Left ventricle myocardium superior (tissue), 1 donor: ENCODE results near the gene MDGA2. TPM values are rescaled to one million over a fixed set of nuclear protein-coding genes. Genes with fewer than 3 reads are reported as not detected.

Experiments used
- ATAC-seq: fragments of 200-7000 bp; cut with Tn5 transposase; one replicate; pipeline ENCODE4 v1.9.1; 2020; ENCODE audit warnings: mild to moderate bottlenecking, moderate library complexity
- DNase-seq: peaks from one replicate; pipeline ENCODE4 v3.0.0-alpha.2; 2020
- intact Hi-C: fragments of 100-400 bp; cut with micrococcal nuclease; formaldehyde crosslinking; loops from one replicate; pipeline ENCODE4 v1.11.0; 2022
- total RNA-seq: library from RNA; stranded (reverse); fragmentation: NEBNext Ultra II Directional; extraction: Animal tissue kit (Norgen Biotek cat#: 25700); gene quantifications from one replicate; pipeline ENCODE4 v1.2.1, GENCODE V29; 2021
- donor health status: DM: no; HTN: yes; CAD: no; lungs with severe emphysema.

MDGA2 gene
- total RNA-seq, 1 donor from 2014 or later = not detected

- intact Hi-C loops = no loop called here
- ATAC-seq (no peak), DNase-seq (no peak)
Measured at GRCh38 chr14:46887144-46887543, 788.3 kb downstream of the MDGA2 start.

GRCh38 chr14:46885566-46885965 is 789.8 kb downstream of the MDGA2 start:
- ATAC-seq (no peak), DNase-seq (no peak)

GRCh38 chr14:46861753-46862152 is 813.7 kb downstream of the MDGA2 start:
- ATAC-seq (no peak), DNase-seq (no peak)
- intact Hi-C loops = no loop called here

More at GRCh38 chr14:46885566-46885965, 789.8 kb downstream of the MDGA2 start:
- intact Hi-C loops = no loop called here

GRCh38 chr14:46840944-46841720 is 834.3 kb downstream of the MDGA2 start:
- DNase-seq = no peak
- ATAC-seq = no peak
- intact Hi-C loops = no loop called here

- ATAC-seq = no peak
- intact Hi-C loops = no loop called here
- peak; percentile 25 for DNase-seq
Measured at GRCh38 chr14:46820291-46820690, 855.1 kb downstream of the MDGA2 start.

- intact Hi-C loops = no loop called here
- no peak for DNase-seq
- no peak for ATAC-seq
Measured at GRCh38 chr14:46819117-46819516, 856.3 kb downstream of the MDGA2 start.

- intact Hi-C loops = no loop called here
- ATAC-seq = no peak
- DNase-seq = no peak
Measured at GRCh38 chr14:46818147-46818546, 857.3 kb downstream of the MDGA2 start.

- no peak for ATAC-seq
- intact Hi-C loops = no loop called here
- DNase-seq = no peak
Measured at GRCh38 chr14:46793144-46793543, 882.3 kb downstream of the MDGA2 start.
